IMR-90 (cell line): Measurements from ENCODE around the gene CLSTN3. TPM values are rescaled to one million over a fixed set of nuclear protein-coding genes. Genes with fewer than 3 reads are reported as not detected.

Source experiments
- ATAC-seq: fragments of 200-7000 bp; cut with Tn5 transposase; 2 replicates; pipeline ENCODE4 v1.9.1; 2020; ENCODE audit warnings: low read depth, mild to moderate bottlenecking, moderate library complexity
- BruUV-seq: library from RNA; stranded (reverse); fragments of 400-500 nt; replicated peaks from 2 replicates; lab custom pipeline; 2021; lab: Mats Ljungman, UMichigan
- CTCF ChIA-PET: fragments of 300-600 bp; formaldehyde crosslinking; extraction: SDS; loops from one replicate; lab custom pipeline; 2021; ENCODE audit warnings: antibody characterized with exemption; lab: Yijun Ruan, JAX
- POLR2A ChIA-PET: fragments of 300-600 bp; sonication (Branson Sonifier 250); formaldehyde crosslinking; loops from one replicate; lab custom pipeline; 2022; ENCODE audit warnings: antibody characterized with exemption; ENCODE audit not compliant: unreplicated experiment; lab: Charles Lee
- DNase-seq: peaks from one replicate; pipeline ENCODE4 v3.0.0; 2013
- H2AFZ ChIP-seq: replicated peaks from 2 replicates; pipeline ENCODE3; 2013; ENCODE audit warnings: low read length, mild to moderate bottlenecking; ENCODE audit not compliant: poor library complexity
- H2AK5ac ChIP-seq: 2 replicates; pipeline ENCODE4 v1.6.1; 2013; ENCODE audit warnings: low read depth, low read length, inconsistent platforms
- H2AK9ac ChIP-seq: replicated peaks from 2 replicates; pipeline ENCODE3; 2013; ENCODE audit warnings: mild to moderate bottlenecking, low read depth, low read length, moderate library complexity; ENCODE audit not compliant: poor library complexity
- H2BK120ac ChIP-seq: 2 replicates; pipeline ENCODE4 v1.6.1; 2013; ENCODE audit warnings: low read depth, low read length, inconsistent platforms
- H2BK15ac ChIP-seq: 3 replicates; pipeline ENCODE4 v1.6.1; 2013; ENCODE audit warnings: low read depth, low read length, inconsistent platforms
- H2BK20ac ChIP-seq: 2 replicates; pipeline ENCODE4 v1.6.1; 2013; ENCODE audit warnings: low read depth, mild to moderate bottlenecking, inconsistent platforms, low read length, moderate library complexity
- H2BK5ac ChIP-seq: 2 replicates; pipeline ENCODE4 v1.6.1; 2013; ENCODE audit warnings: mild to moderate bottlenecking, low read depth, low read length, inconsistent platforms; ENCODE audit not compliant: poor library complexity, severe bottlenecking
- H3K14ac ChIP-seq: replicated peaks from 2 replicates; pipeline ENCODE4 v1.6.1; 2013; ENCODE audit warnings: low read depth, low read length, inconsistent platforms
- H3K18ac ChIP-seq: 2 replicates; pipeline ENCODE4 v1.6.1; 2013; ENCODE audit warnings: low read depth, low read length, control low read depth
- H3K23ac ChIP-seq: 2 replicates; pipeline ENCODE4 v1.6.1; 2013; ENCODE audit warnings: low read depth, low read length, inconsistent platforms
- H3K27ac ChIP-seq: 2 replicates; pipeline ENCODE4 v1.5.1; 2013; ENCODE audit warnings: mild to moderate bottlenecking, control low read depth, low read length; ENCODE audit not compliant: insufficient read depth
- H3K27me3 ChIP-seq: 2 replicates; pipeline ENCODE4 v1.6.1; 2013; ENCODE audit warnings: low read length; ENCODE audit not compliant: control insufficient read depth, insufficient read depth
- H3K36me3 ChIP-seq: 2 replicates; pipeline ENCODE4 v1.6.1; 2013; ENCODE audit warnings: low read length, mixed read lengths; ENCODE audit not compliant: control insufficient read depth, insufficient read depth
- H3K4ac ChIP-seq: 2 replicates; pipeline ENCODE4 v1.6.1; 2013; ENCODE audit warnings: low read depth, low read length, inconsistent platforms
- H3K4me1 ChIP-seq: 2 replicates; pipeline ENCODE4 v1.6.1; 2013; ENCODE audit warnings: low read length, mixed read lengths; ENCODE audit not compliant: control insufficient read depth, insufficient read depth
- H3K4me2 ChIP-seq: 2 replicates; pipeline ENCODE4 v1.6.1; 2013; ENCODE audit warnings: low read depth, mild to moderate bottlenecking, control low read depth, low read length, moderate library complexity
- H3K4me3 ChIP-seq: 2 replicates; pipeline ENCODE4 v1.5.1; 2013; ENCODE audit warnings: low read depth, mild to moderate bottlenecking, control low read depth, low read length, moderate library complexity; ENCODE audit not compliant: insufficient read depth
- H3K56ac ChIP-seq: 2 replicates; pipeline ENCODE4 v1.6.1; 2013; ENCODE audit warnings: low read length, inconsistent platforms; ENCODE audit not compliant: insufficient read depth; ENCODE audit errors: extremely low read depth
- H3K79me1 ChIP-seq, 2 experiments: 2 replicates each; pipeline ENCODE4 v1.6.1; 2013; ENCODE audit warnings: low read length in 2 of 2, inconsistent platforms in 1 of 2, low read depth in 1 of 2
- H3K9ac ChIP-seq: 2 replicates; pipeline ENCODE4 v1.6.1; 2013; ENCODE audit warnings: low read depth, low read length, control low read depth
- H3K9me1 ChIP-seq: 2 replicates; pipeline ENCODE4 v1.6.1; 2013; ENCODE audit warnings: low read length, inconsistent platforms; ENCODE audit not compliant: insufficient read depth
- H3K9me3 ChIP-seq: 2 replicates; pipeline ENCODE4 v1.6.1; 2013; ENCODE audit warnings: low read length; ENCODE audit not compliant: control insufficient read depth, insufficient read depth
- H4K20me1 ChIP-seq: 2 replicates; pipeline ENCODE4 v1.6.1; 2013; ENCODE audit warnings: low read length, inconsistent platforms; ENCODE audit not compliant: insufficient read depth
- H4K5ac ChIP-seq: 2 replicates; pipeline ENCODE4 v1.6.1; 2013; ENCODE audit warnings: mild to moderate bottlenecking, low read depth, low read length, control low read depth
- H4K8ac ChIP-seq, 2 experiments: 2 replicates each; pipeline ENCODE4 v1.6.1; 2013; ENCODE audit warnings: low read depth in 2 of 2, low read length in 2 of 2, control low read depth in 1 of 2, inconsistent platforms in 1 of 2
- H4K91ac ChIP-seq: 2 replicates; pipeline ENCODE4 v1.6.1; 2013; ENCODE audit warnings: low read depth, low read length, inconsistent platforms; ENCODE audit not compliant: insufficient read depth
- BHLHE40 ChIP-seq: fragments of 150-350 bp; IDR thresholded peaks from 2 replicates; pipeline ENCODE4 v1.6.1; 2016; ENCODE audit warnings: mild to moderate bottlenecking, low read depth, low read length
- CEBPB ChIP-seq: IDR thresholded peaks from 2 replicates; pipeline ENCODE4 v1.6.1; 2012; ENCODE audit warnings: low read depth, low read length, improper control_type of control experiment
- CHD1 ChIP-seq: IDR thresholded peaks from 2 replicates; pipeline ENCODE4 v1.6.1; 2012; ENCODE audit warnings: low read depth, low read length, improper control_type of control experiment
- FOS ChIP-seq: fragments of 150-350 bp; IDR thresholded peaks from 2 replicates; pipeline ENCODE4 v1.6.1; 2016; ENCODE audit warnings: low read depth, low read length
- MAFK ChIP-seq: IDR thresholded peaks from 2 replicates; pipeline ENCODE4 v1.6.1; 2012; ENCODE audit warnings: low read depth, low read length, improper control_type of control experiment
- MAZ ChIP-seq: IDR thresholded peaks from 2 replicates; pipeline ENCODE4 v1.6.1; 2012; ENCODE audit warnings: low read depth, mild to moderate bottlenecking, low read length, improper control_type of control experiment, moderate library complexity, borderline replicate concordance
- MXI1 ChIP-seq: IDR thresholded peaks from 2 replicates; pipeline ENCODE4 v1.6.1; 2012; ENCODE audit warnings: low read depth, mild to moderate bottlenecking, low read length, moderate library complexity, borderline replicate concordance
- NFE2L2 ChIP-seq: fragments of 150-350 bp; IDR thresholded peaks from 2 replicates; pipeline ENCODE4 v1.6.1; 2016; ENCODE audit warnings: low read depth, mild to moderate bottlenecking, low read length
- POLR2A ChIP-seq: IDR thresholded peaks from 2 replicates; pipeline ENCODE4 v1.6.1; 2012; ENCODE audit warnings: mild to moderate bottlenecking, low read depth, low read length
- RAD21 ChIP-seq: IDR thresholded peaks from 2 replicates; pipeline ENCODE4 v1.6.1; 2012; ENCODE audit warnings: low read length, improper control_type of control experiment
- RCOR1 ChIP-seq: IDR thresholded peaks from 2 replicates; pipeline ENCODE4 v1.6.1; 2012; ENCODE audit warnings: mild to moderate bottlenecking, low read length, improper control_type of control experiment; ENCODE audit not compliant: insufficient replicate concordance
- RFX5 ChIP-seq: IDR thresholded peaks from 2 replicates; pipeline ENCODE4 v1.8.0; 2012; ENCODE audit warnings: low read depth, mild to moderate bottlenecking, low read length, moderate library complexity
- SMC3 ChIP-seq: fragments of 150-350 bp; IDR thresholded peaks from 2 replicates; pipeline ENCODE4 v1.6.1; 2016; ENCODE audit warnings: low read depth, mild to moderate bottlenecking, antibody characterized with exemption, low read length, moderate library complexity
- WGBS, 2 experiments: methylation state at CpG; one replicate each; pipeline versions ENCODE4 v1.1.5 to v1.1.7; 2013; ENCODE audit warnings: missing lambda C conversion rate in 2 of 2; ENCODE audit not compliant: insufficient read length in 1 of 2; ENCODE audit errors: extremely low coverage in 2 of 2; 5-methylcytosine and 5-hydroxymethylcytosine counted together
- dilution Hi-C: fragments of 300-500 bp; cut with HindIII; formaldehyde crosslinking; loops from one replicate; pipeline ENCODE4 v1.14.3; 2018; ENCODE audit warnings: low sequenced_read_pairs; ENCODE audit not compliant: unreplicated experiment
- in situ Hi-C: fragments of 300-500 bp; cut with MboI; formaldehyde crosslinking; loops from 3 replicates; pipeline ENCODE4 v1.14.3; 2019; ENCODE audit warnings: low sequenced_read_pairs, inconsistent platforms, mixed read lengths
- intact Hi-C: fragments of 100-400 bp; cut with micrococcal nuclease; formaldehyde crosslinking; loops from 2 replicates; pipeline ENCODE4 v1.10.0; 2022
- polyA plus RNA-seq, 3 experiments: library from polyadenylated mRNA; depleted of rRNA; stranded (reverse); fragments of >200 nt; gene quantifications; 2 replicates each; pipeline ENCODE4 v1.2.3, GENCODE V29; 2012; ENCODE audit warnings: low replicate concordance in 1 of 3
- total RNA-seq: library from RNA; depleted of rRNA; stranded (reverse); fragments of >200 nt; gene quantifications from 2 replicates; pipeline ENCODE4 v1.2.3, GENCODE V29; 2012
- TF ChIP-seq, protein P1 (sequence below): conservative IDR thresholded peaks from 2 replicates; pipeline ENCODE4 v1.5.1; 2012; ENCODE audit warnings: mild to moderate bottlenecking, low read depth, low read length, improper control_type of control experiment
- TF ChIP-seq, protein P2 (sequence below): fragments of 150-350 bp; IDR thresholded peaks from 2 replicates; pipeline ENCODE4 v1.6.1; 2016; ENCODE audit warnings: low read depth, mild to moderate bottlenecking, low read length, moderate library complexity, borderline replicate concordance
- TF ChIP-seq, protein P3 (sequence below): fragments of 150-350 bp; IDR thresholded peaks from 2 replicates; pipeline ENCODE4 v1.6.1; 2017; ENCODE audit warnings: mild to moderate bottlenecking, antibody characterized with exemption, low read length, low read depth

CLSTN3 gene
- total and polyA plus RNA-seq, 2 of the 4 experiments (the other 2 are of a cell fraction): 4.1 to 16.4 TPM

DNA sequence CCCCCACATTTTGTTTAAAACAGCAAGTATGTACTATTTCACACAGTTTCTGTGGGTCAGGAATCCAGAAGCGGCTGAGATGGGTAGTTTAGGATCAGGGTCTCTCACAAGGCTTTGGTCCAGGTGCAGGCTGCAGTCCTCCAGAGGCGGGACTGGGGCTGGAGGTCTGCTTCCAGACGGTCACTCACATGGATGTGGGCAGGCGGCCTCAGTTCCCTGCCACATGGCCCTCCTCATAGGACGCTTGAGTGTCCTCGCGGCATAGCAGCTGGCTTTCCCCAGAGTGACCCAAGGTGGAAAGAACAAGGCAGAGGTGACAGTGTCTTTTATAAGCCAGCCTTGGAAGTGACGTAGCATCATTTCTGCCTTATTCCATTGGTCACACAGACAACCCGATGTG lies 13.3 kb upstream of the CLSTN3 start:
- no peak overlapping the region for H3K27ac ChIP-seq
- no peak overlapping the region for H3K23ac ChIP-seq
- BruUV-seq: no TSS peak
- no peak overlapping the region for H3K18ac ChIP-seq
- TF ChIP-seq RFX5 (no peak), POLR2A (no peak), MAFK (no peak), CEBPB (no peak), NFE2L2 (no peak), RAD21 (no peak), MAZ (no peak), BHLHE40 (no peak), CHD1 (no peak), MXI1 (no peak), SMC3 (no peak), RCOR1 (no peak), FOS (no peak)
- TF ChIP-seq, protein P1, sequence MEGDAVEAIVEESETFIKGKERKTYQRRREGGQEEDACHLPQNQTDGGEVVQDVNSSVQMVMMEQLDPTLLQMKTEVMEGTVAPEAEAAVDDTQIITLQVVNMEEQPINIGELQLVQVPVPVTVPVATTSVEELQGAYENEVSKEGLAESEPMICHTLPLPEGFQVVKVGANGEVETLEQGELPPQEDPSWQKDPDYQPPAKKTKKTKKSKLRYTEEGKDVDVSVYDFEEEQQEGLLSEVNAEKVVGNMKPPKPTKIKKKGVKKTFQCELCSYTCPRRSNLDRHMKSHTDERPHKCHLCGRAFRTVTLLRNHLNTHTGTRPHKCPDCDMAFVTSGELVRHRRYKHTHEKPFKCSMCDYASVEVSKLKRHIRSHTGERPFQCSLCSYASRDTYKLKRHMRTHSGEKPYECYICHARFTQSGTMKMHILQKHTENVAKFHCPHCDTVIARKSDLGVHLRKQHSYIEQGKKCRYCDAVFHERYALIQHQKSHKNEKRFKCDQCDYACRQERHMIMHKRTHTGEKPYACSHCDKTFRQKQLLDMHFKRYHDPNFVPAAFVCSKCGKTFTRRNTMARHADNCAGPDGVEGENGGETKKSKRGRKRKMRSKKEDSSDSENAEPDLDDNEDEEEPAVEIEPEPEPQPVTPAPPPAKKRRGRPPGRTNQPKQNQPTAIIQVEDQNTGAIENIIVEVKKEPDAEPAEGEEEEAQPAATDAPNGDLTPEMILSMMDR: no peak
- TF ChIP-seq, protein P2, sequence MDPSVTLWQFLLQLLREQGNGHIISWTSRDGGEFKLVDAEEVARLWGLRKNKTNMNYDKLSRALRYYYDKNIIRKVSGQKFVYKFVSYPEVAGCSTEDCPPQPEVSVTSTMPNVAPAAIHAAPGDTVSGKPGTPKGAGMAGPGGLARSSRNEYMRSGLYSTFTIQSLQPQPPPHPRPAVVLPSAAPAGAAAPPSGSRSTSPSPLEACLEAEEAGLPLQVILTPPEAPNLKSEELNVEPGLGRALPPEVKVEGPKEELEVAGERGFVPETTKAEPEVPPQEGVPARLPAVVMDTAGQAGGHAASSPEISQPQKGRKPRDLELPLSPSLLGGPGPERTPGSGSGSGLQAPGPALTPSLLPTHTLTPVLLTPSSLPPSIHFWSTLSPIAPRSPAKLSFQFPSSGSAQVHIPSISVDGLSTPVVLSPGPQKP: no peak
- TF ChIP-seq, protein P3, sequence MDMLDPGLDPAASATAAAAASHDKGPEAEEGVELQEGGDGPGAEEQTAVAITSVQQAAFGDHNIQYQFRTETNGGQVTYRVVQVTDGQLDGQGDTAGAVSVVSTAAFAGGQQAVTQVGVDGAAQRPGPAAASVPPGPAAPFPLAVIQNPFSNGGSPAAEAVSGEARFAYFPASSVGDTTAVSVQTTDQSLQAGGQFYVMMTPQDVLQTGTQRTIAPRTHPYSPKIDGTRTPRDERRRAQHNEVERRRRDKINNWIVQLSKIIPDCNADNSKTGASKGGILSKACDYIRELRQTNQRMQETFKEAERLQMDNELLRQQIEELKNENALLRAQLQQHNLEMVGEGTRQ: no peak
- H4K8ac ChIP-seq: no peak overlapping the region
- no peak overlapping the region for H2BK20ac ChIP-seq
- H3K4me2 ChIP-seq: no peak overlapping the region
- ChIA-PET CTCF (no interaction called here), POLR2A (no interaction called here)
- no peak overlapping the region for H2AFZ ChIP-seq
- WGBS, 2 experiments: 89% methylated on average over 5 of the region's 9 CpGs; no CpG with 5 or more reads in 1 of the 2 experiments
- no peak overlapping the region for H2BK15ac ChIP-seq
- dilution Hi-C loops: no loop called here
- DNase-seq: no peak
- no peaks in the 10 kb centered on the region for H4K20me1 ChIP-seq
- H3K36me3 ChIP-seq: peaks cover 39% of the 10 kb centered on the region
- no peak overlapping the region for H3K4ac ChIP-seq
- no peak overlapping the region for H2BK5ac ChIP-seq
- no peaks in the 10 kb centered on the region for H3K9me3 ChIP-seq
- H3K4me3 ChIP-seq: no peak overlapping the region
- no peak overlapping the region for H4K91ac ChIP-seq
- no peak overlapping the region for H4K5ac ChIP-seq
- H3K79me1 ChIP-seq: 0 out of 4 replicates have a peak, but pooled peaks cover 0 to 7% of the 10 kb centered on the region in 2 experiments
- H2AK9ac ChIP-seq: no peak overlapping the region
- ATAC-seq: no peak
- H3K14ac ChIP-seq: no peak overlapping the region
- H3K9me1 ChIP-seq: no peaks in the 10 kb centered on the region
- no peak overlapping the region for H3K56ac ChIP-seq
- H3K4me1 ChIP-seq: no peaks in the 10 kb centered on the region; the same call in 1 of the 2 replicates
- H3K9ac ChIP-seq: no peak overlapping the region
- H2AK5ac ChIP-seq: no peak overlapping the region
- in situ Hi-C loops: loop anchor here (10.0 kb wide), 1 partner anchor 172 kb away; the partner anchor contains the start of genes C12orf57 and RNU7-1
- intact Hi-C loops: no loop called here
- H2BK120ac ChIP-seq: no peak overlapping the region
- H3K27me3 ChIP-seq: no peaks in the 10 kb centered on the region
